GM21447 (cell line): Measurements from ENCODE around the gene TLNRD1.

Experiments
- ATAC-seq: cut with Tn5 transposase; IDR thresholded peaks from one replicate; pipeline ENCODE4 v1.9.1; 2021; ENCODE audit not compliant: unreplicated experiment

Gene TLNRD1

DNA sequence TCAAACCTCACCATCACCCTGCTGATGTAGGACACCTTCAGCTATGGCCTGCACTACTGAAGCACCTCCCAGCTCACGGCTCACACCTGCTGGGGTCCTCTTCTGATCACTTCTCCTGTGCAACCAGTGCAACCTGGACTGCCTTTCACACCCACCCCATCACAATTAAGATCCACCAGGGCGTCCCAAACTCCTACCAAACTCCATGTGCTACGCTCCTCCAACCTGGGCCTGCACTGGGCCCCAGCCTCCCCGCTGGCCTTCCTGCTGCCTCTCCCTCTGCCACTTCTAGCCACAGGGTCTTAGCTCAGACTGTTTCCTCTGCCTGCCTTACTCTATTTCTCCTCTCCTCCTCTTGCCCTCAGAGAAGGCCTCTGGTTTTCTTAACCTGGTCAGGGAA lies 23.9 kb upstream of the TLNRD1 start:
- no peak for ATAC-seq

DNA sequence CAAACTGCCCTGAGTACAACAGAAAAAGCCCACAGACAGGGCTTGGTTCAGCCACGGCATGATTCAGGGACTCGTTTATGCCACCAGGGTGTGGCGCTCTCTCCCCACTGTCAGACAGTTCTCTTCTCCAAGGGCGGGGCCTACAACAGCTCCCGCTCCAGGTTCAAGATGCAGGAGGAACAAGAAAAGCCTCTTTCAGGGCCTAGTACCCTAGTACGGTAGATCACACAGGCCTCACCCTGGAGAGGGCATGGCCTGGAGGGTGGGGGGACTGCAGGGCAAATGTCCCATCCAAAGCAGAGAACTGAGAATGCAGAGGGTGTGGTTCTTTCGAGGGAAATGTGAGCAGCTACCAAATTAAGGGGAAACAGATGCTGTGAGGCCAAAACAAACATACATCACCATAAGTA lies 23.1 kb upstream of the TLNRD1 start:
- peak; percentile 50 for ATAC-seq

DNA sequence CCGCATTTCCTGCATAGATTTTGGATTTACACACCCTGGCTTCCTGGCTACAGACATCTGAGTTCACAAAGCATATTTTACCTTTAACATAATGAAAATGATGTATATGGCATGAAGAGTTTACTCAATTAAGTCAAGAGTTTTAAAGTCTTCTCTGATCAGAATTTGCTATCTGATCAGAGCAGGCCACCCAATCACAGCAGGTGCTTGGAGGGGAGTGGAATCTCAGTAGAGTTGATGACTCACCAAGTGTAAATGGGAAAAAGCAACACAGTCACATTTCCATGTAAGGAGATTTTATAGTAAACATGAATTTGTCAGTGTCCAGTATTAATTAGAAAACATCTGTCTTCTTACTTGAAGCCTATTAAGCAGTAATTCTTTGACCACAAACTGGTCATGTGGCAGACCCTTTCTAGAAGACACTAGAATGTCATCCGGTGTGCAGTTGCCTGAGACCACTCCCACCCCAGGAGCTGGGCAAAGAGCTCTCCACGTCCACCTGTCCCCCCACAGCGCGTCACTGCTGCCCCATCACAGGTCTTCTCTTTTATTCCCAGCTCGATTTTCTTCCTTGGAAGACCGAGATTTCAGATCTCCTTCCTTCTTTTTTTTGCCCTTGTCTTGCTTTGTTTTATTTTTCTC lies 21.9 kb upstream of the TLNRD1 start:
- no peak for ATAC-seq

- no peak for ATAC-seq
Measured at GRCh38 chr15:80979538-80980200, 21.1 kb upstream of the TLNRD1 start.

DNA sequence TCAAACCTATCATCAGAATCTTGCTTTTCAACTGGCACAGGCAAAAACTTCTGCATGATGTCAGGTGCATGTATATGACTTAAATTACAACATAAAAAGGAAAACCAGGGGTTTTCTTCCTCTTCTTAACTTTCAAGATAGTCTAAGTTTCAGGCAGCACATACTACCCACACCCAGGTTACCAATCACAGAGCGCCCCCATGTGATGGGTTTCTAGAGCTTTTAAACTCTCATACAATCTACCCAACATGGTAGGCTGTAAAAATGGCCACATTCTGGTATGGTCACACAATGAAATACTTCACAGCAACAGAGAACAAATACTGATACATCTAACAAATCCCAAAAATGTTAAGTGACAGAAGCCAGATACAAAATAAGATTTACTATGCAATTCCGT lies 18.5 kb upstream of the TLNRD1 start:
- no peak for ATAC-seq

- no peak for ATAC-seq
Measured at GRCh38 chr15:80982839-80983238, 17.9 kb upstream of the TLNRD1 start.

DNA sequence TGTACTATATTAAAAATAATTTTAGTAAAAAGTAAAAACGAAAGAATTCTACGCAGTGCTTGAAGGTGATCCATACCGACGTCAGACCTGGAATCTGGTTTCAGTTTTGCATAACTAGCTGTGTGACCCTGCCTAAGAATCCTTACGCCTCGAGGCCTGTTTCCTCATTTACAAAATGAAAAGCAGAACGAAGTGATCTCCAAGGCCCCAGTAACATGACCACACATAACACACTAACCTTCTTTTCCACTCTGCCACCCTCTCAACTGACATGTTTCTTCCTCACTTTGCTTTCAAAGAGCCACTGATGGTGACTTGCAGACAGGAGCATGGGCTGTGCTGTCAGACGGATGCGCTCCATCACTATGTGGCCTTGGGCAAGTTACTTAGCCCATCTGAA lies 15.9 kb upstream of the TLNRD1 start:
- no peak for ATAC-seq

- ATAC-seq: no peak
Measured at GRCh38 chr15:80985981-80986380, 14.7 kb upstream of the TLNRD1 start.

DNA sequence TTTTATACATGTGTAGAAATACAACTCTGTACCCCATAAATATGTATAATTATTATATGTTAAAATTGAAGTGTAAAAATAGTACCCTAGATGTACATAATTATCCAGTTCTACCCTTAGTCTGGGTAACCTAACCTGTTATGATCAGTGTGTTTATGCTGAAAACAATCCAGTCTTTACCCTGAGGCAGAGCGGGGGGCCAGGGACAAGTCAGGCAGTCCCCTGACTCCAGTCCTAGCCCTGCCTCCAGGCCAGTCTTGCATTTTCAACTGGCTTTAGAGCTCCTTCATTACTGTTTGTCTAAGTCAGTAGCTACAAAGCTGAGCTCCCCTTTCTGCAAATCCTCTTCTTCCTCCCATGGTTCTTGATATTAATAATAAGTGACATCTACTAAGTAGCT lies 14.2 kb upstream of the TLNRD1 start:
- ATAC-seq: no peak

DNA sequence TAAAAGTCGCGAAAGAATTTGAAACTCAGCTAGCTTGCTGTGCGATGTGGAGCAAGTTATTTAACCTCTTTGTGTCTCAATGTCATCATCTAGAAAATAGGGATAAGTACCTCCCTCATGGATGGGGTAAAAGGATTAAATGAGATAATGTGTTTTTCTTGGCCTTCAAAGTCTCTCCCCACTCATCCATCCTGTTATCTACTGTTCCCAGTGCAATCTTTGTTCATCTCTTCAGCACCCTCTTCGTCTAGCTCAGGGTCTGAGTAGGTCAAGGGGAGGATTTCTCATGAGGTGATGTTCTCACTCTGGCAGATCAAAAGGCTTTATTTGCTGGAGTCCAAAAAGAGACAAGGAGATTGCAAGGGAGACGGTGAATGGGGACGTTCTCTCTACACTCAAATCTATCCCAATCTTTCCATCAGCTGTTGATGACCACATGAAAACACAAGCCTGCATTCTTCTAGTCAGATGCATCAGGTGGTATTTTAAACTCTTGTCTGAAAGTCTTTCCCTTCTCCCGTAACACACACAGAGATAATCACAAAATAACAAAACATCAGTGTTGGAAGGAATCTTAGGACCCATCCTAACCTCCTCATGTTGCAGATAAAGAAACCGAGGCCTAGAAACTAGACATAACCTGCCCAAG lies 12.5 kb upstream of the TLNRD1 start:
- ATAC-seq: no peak

- ATAC-seq: peak; percentile 9
Measured at GRCh38 chr15:80989081-80989517, 11.6 kb upstream of the TLNRD1 start.

DNA sequence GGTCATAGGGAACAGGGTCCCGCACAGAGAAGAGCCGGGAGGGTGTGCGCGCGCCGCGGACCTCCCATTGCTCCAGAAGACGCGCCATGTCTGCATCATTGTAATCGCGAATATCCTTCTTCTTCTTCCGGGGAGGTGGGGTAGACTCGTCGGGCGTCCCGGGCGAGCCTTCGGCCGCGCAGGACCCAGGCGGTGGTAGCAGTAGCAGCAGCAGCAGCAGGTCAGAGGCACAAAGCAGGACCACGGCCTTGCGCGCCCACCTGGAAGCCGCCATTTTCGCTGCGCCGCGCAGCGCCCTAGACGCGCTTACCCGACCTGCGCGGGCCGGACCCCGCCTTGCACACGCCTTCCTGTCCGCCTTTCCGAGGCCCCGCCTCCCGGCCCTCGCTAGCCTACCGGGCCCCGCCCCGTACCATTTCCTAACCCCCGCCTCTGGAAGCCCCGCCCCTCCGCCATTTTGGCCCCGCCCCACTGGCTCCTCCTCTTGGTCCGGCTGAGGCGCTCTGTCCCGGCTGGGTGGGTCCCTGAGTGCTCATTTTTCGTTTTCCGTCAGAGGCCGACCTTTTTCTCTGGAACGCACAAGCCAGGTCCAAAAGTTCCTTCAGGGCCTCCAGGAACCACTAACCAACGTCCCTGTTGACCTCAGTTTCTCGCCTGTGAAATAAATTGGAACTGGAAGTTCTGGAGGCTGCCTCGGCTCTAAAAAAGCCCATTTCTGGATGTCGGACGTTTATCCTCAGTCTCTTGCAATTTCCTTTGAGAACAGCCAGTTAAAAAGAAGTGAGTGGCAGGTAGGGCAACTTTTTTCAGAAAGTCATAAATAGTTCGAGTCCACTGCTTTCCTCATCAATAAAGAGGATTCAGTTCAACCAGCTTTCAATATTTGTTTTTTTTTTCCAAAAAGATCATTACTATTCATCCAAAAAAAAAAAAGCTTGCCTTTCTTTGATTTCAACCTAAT lies 10.9 kb upstream of the TLNRD1 start, which contains the start of gene MESD:
TSS of gene MESD (minus strand) at position 302 of the 961 bp plus-strand sequence. CDS start at position 274, 28 bp downstream.
- peak; percentile 91 for ATAC-seq

DNA sequence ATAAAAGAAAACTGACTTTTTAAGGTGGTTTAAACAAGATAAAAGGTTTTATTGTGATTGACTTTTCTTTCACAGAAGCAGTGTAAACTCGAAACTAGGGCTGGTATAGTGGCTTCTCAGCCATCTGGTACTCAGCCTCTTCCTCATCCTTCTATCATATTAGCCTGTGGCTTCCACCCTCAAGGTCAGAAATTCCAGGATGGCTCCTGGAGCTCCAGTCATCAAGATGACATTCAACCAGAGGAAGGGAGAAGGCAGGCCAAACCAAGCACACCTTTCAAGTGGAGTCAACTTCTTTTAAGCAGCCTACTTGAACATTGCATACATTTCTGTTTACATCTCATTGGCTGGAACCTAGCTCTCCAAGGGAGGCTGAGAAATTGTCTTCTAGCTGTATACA lies 9.8 kb upstream of the TLNRD1 start:
- ATAC-seq: no peak

DNA sequence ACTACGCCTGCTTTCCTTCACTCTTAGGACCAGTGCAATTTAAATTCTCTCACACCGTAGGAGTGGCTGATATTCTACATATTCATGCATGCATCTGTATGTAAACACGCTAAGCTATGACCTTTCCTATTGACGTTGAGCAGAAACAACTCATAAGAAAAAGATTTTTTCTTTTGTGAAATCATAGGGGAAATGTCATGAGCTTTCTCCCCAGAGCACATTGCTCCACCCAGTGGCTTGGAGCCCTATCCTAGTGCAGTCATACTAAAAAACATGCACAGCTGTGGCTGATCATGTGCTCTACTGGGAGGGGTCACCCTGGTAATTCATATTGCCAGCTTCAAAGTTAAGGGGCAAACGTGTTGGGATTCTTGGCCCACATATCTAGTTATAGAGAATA lies 9.3 kb upstream of the TLNRD1 start:
- ATAC-seq: no peak

GRCh38 chr15:80992006-80992405 lies 8.7 kb upstream of the TLNRD1 start:
- ATAC-seq: no peak

- no peak for ATAC-seq
Measured at GRCh38 chr15:80992441-80992840, 8.3 kb upstream of the TLNRD1 start.

- no peak for ATAC-seq
Measured at GRCh38 chr15:80996247-80996646, 4.5 kb upstream of the TLNRD1 start.

- no peak for ATAC-seq
Measured at GRCh38 chr15:80997692-80998091, 3.0 kb upstream of the TLNRD1 start.

GRCh38 chr15:80998251-80998650 lies 2.5 kb upstream of the TLNRD1 start:
- ATAC-seq: no peak

GRCh38 chr15:80999623-81000036 lies 1.1 kb upstream of the TLNRD1 start:
- no peak for ATAC-seq

DNA sequence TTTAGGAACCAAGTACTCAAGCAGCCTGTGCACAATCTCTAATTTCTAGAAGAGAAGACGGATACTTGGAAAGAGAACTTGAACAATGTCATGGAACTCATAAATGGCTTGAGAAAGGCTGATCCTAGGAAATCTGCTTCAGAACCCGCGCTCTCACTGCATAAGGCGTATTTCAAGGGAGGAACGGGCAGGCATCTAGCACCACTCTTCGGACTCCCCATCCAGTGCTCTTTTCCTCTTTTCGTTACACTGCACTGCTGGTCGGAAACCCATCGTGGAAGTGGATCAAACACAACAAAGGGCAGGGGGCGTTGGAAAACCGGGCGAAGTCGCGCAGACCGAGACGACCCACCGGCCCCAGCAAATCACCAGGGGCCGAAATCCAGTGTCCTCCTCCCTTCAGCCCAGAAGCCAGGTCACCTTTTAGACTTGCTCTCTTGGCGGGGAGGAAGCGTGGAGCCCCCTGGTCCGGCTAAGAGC lies 539 bp upstream of the TLNRD1 start:
- no peak for ATAC-seq
